HepG2 (cell line): ENCODE data around the gene LRRC25. TPM values are rescaled to one million over a fixed set of nuclear protein-coding genes. Genes with fewer than 3 reads are reported as not detected.
A peak's percentile ranks its signal among the peaks of the same experiment; 100 is the strongest.

Experiments
- MED1 ChIP-seq: sonication (generic); formaldehyde crosslinking; IDR thresholded peaks from 2 replicates; pipeline ENCODE4 v1.4.0; 2020; ENCODE audit warnings: missing genetic modification reagents
- NCOA2 ChIP-seq: sonication (generic); formaldehyde crosslinking; IDR thresholded peaks from 2 replicates; pipeline ENCODE4 v1.8.0; 2022; ENCODE audit warnings: inconsistent platforms
- NCOR1 ChIP-seq: fragments of 200-600 bp; sonication (generic); IDR thresholded peaks from 2 replicates; pipeline ENCODE4 v1.7.0; 2017; ENCODE audit warnings: antibody characterized with exemption, low read length, borderline replicate concordance
- NKX3-1 ChIP-seq: sonication (generic); formaldehyde crosslinking; IDR thresholded peaks from 2 replicates; pipeline ENCODE4 v1.5.0; 2020; ENCODE audit warnings: missing genetic modification reagents
- RBAK ChIP-seq: sonication (generic); formaldehyde crosslinking; IDR thresholded peaks from 2 replicates; pipeline ENCODE4 v1.5.1; 2020; ENCODE audit warnings: mild to moderate bottlenecking, missing genetic modification reagents
- TFE3 ChIP-seq: IDR thresholded peaks from 2 replicates; pipeline ENCODE4 v1.6.1; 2016
- ZNF512B ChIP-seq: sonication (generic); formaldehyde crosslinking; IDR thresholded peaks from 2 replicates; pipeline ENCODE4 v1.5.1; 2020; ENCODE audit warnings: missing genetic modification reagents, mild to moderate bottlenecking, borderline replicate concordance
- ZNF607 ChIP-seq: sonication (generic); formaldehyde crosslinking; IDR thresholded peaks from 2 replicates; pipeline ENCODE4 v1.5.1; 2020; ENCODE audit warnings: missing genetic modification reagents, mild to moderate bottlenecking, borderline replicate concordance
- ZNF770 ChIP-seq: sonication (generic); formaldehyde crosslinking; IDR thresholded peaks from 2 replicates; pipeline ENCODE4 v1.5.0; 2020; ENCODE audit warnings: mild to moderate bottlenecking, missing genetic modification reagents
- ZNF776 ChIP-seq: sonication (generic); formaldehyde crosslinking; IDR thresholded peaks from 2 replicates; pipeline ENCODE4 v1.4.0; 2020; ENCODE audit warnings: mild to moderate bottlenecking, missing genetic modification reagents
- ZNF790 ChIP-seq: sonication (generic); formaldehyde crosslinking; IDR thresholded peaks from 2 replicates; pipeline ENCODE4 v1.8.0; 2022; ENCODE audit warnings: missing genetic modification reagents, mild to moderate bottlenecking, borderline replicate concordance
- ZNF883 ChIP-seq: sonication (generic); formaldehyde crosslinking; IDR thresholded peaks from 2 replicates; pipeline ENCODE4 v1.5.1; 2020; ENCODE audit warnings: mild to moderate bottlenecking, missing genetic modification reagents; ENCODE audit errors: not compliant biosample characterization
- polyA plus RNA-seq, 8 experiments: library from polyadenylated mRNA; depleted of rRNA in 3 of 8; stranded (reverse) in 7 of 8; unstranded in 1 of 8; fragments of >200 nt; fragmentation: Illumina TruSeq in 4 of 8; extraction: Trizol in 4 of 8; gene quantifications; 2 replicates each; pipeline versions ENCODE4 v1.2.1 to v1.2.3, GENCODE V29; 2011 to 2016; ENCODE audit warnings: low read depth in 4 of 8, missing spikeins in 1 of 8, mixed read lengths in 1 of 8; ENCODE audit not compliant: insufficient read depth in 1 of 8
- total RNA-seq, 5 experiments: library from RNA; depleted of rRNA; stranded (reverse); fragments of >200 nt; fragmentation: Illumina TruSeq; extraction: Trizol; gene quantifications; 2 replicates each; pipeline ENCODE4 v1.2.3, GENCODE V29; 2016; ENCODE audit warnings: low read depth in 1 of 5
- TF ChIP-seq, protein P1 (sequence below): sonication (generic); formaldehyde crosslinking; IDR thresholded peaks from 2 replicates; pipeline ENCODE4 v1.4.0; 2020; ENCODE audit warnings: missing genetic modification reagents, borderline replicate concordance
- TF ChIP-seq, protein P2 (sequence below): sonication (generic); formaldehyde crosslinking; IDR thresholded peaks from 2 replicates; pipeline ENCODE4 v1.5.0; 2020; ENCODE audit warnings: missing genetic modification reagents, mild to moderate bottlenecking, borderline replicate concordance

The LRRC25 gene
- total and polyA plus RNA-seq, 2 of the 13 experiments (the other 11 are each of a cell fraction or from before 2014, with no cell fraction given): 0.13 to 0.53 TPM

GRCh38 chr19:18390065-18390907 is 7.1 kb downstream of the LRRC25 start (continued):
- no peak for TF ChIP-seq ZNF512B (CRISPR knock-in tag)
- 0 out of 2 replicates have a peak, but pooled peaks have one; percentile 41 for TF ChIP-seq ZNF790 (CRISPR knock-in tag)
- no peak for TF ChIP-seq NCOR1
- peak; percentile 54; the same call in 1 of the 2 replicates for TF ChIP-seq MED1 (CRISPR knock-in tag)
- TF ChIP-seq, protein P1, sequence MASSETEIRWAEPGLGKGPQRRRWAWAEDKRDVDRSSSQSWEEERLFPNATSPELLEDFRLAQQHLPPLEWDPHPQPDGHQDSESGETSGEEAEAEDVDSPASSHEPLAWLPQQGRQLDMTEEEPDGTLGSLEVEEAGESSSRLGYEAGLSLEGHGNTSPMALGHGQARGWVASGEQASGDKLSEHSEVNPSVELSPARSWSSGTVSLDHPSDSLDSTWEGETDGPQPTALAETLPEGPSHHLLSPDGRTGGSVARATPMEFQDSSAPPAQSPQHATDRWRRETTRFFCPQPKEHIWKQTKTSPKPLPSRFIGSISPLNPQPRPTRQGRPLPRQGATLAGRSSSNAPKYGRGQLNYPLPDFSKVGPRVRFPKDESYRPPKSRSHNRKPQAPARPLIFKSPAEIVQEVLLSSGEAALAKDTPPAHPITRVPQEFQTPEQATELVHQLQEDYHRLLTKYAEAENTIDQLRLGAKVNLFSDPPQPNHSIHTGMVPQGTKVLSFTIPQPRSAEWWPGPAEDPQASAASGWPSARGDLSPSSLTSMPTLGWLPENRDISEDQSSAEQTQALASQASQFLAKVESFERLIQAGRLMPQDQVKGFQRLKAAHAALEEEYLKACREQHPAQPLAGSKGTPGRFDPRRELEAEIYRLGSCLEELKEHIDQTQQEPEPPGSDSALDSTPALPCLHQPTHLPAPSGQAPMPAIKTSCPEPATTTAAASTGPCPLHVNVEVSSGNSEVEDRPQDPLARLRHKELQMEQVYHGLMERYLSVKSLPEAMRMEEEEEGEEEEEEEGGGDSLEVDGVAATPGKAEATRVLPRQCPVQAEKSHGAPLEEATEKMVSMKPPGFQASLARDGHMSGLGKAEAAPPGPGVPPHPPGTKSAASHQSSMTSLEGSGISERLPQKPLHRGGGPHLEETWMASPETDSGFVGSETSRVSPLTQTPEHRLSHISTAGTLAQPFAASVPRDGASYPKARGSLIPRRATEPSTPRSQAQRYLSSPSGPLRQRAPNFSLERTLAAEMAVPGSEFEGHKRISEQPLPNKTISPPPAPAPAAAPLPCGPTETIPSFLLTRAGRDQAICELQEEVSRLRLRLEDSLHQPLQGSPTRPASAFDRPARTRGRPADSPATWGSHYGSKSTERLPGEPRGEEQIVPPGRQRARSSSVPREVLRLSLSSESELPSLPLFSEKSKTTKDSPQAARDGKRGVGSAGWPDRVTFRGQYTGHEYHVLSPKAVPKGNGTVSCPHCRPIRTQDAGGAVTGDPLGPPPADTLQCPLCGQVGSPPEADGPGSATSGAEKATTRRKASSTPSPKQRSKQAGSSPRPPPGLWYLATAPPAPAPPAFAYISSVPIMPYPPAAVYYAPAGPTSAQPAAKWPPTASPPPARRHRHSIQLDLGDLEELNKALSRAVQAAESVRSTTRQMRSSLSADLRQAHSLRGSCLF (CRISPR knock-in tag): no peak
- 0 out of 2 replicates have a peak, but pooled peaks have one; percentile 10 for TF ChIP-seq NCOA2 (CRISPR knock-in tag)
- no peak for TF ChIP-seq NKX3-1 (CRISPR knock-in tag)
- no peak for TF ChIP-seq RBAK (CRISPR knock-in tag)
- peak; percentile 63 for TF ChIP-seq ZNF770 (CRISPR knock-in tag)
- TF ChIP-seq ZNF776 (CRISPR knock-in tag): 0 out of 2 replicates have a peak, but pooled peaks have one; percentile 37
- peak; percentile 29; the same call in 1 of the 2 replicates for TF ChIP-seq TFE3 (CRISPR knock-in tag)
- TF ChIP-seq, protein P2, sequence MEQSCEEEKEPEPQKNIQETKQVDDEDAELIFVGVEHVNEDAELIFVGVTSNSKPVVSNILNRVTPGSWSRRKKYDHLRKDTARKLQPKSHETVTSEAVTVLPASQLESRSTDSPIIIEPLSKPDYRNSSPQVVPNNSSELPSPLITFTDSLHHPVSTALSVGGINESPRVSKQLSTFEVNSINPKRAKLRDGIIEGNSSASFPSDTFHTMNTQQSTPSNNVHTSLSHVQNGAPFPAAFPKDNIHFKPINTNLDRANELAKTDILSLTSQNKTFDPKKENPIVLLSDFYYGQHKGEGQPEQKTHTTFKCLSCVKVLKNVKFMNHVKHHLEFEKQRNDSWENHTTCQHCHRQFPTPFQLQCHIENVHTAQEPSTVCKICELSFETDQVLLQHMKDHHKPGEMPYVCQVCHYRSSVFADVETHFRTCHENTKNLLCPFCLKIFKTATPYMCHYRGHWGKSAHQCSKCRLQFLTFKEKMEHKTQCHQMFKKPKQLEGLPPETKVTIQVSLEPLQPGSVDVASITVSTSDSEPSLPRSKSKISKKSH (CRISPR knock-in tag): no peak
- TF ChIP-seq ZNF607: no peak; the same call in 1 of the 2 replicates
- TF ChIP-seq ZNF883 (CRISPR knock-in tag): no peak
